Spleen (tissue), 7 donors: ENCODE measurements around the gene SSU72.

Experiments used
- CTCF ChIP-seq, 11 experiments: fragments of 200-600 bp in 7 of 11; fragments of 450-650 bp in 4 of 11; sonication (generic) in 4 of 11; IDR thresholded peaks in 8 of 11; conservative IDR thresholded peaks in 3 of 11; 1 replicate in 7 of 11; 2 replicates in 4 of 11; pipeline versions ENCODE4 v1.4.0 to v1.8.0; 2016 to 2021; ENCODE audit warnings: antibody characterized with exemption in 11 of 11, inconsistent platforms in 4 of 11, mild to moderate bottlenecking in 1 of 11
- POLR2A ChIP-seq, 3 donors: fragments of 450-650 bp; IDR thresholded peaks; one replicate each; pipeline ENCODE4 v1.5.1; 2017; ENCODE audit warnings: antibody characterized with exemption in 3 of 3, mild to moderate bottlenecking in 1 of 3
- POLR2AphosphoS5 ChIP-seq, 3 donors: sonication (generic); formaldehyde crosslinking; IDR thresholded peaks; one replicate each; pipeline ENCODE4 v1.5.1; 2017; ENCODE audit warnings: antibody characterized with exemption in 3 of 3
- donor health status: DM: no; HTN: no; CAD: no; lungs with moderate emphysema.
- donor health status: DM: no; HTN: no; CAD: no.
- donor health status: DM: no; HTN: no; CAD: no.

- no peak for TF ChIP-seq POLR2A (IDR thresholded peaks at IDR 0.05)
- TF ChIP-seq CTCF (IDR thresholded peaks at IDR 0.05 in 8 of 11, conservative IDR thresholded peaks at IDR 0.05 in 3 of 11) = no peak
- TF ChIP-seq POLR2AphosphoS5 (IDR thresholded peaks at IDR 0.05) = peak; percentile 34 to 76 (median 50)
Measured at GRCh38 chr1:1554926-1555915, 19.4 kb downstream of the SSU72 start.
